Left ventricle myocardium inferior (tissue), 1 donor: ENCODE data around the gene SQOR. TPM values are rescaled to one million over a fixed set of nuclear protein-coding genes. Genes with fewer than 3 reads are reported as not detected.

Source experiments
- DNase-seq: peaks from one replicate; pipeline ENCODE4 v3.0.0-alpha.2; 2020
- H3K27ac ChIP-seq: fragments of 200-600 bp; replicated peaks from 2 replicates; pipeline ENCODE4 v1.8.0; 2021
- H3K27me3 ChIP-seq: fragments of 200-600 bp; 2 replicates; pipeline ENCODE4 v1.8.0; 2021; ENCODE audit warnings: low read depth
- H3K36me3 ChIP-seq: fragments of 200-600 bp; 2 replicates; pipeline ENCODE4 v1.8.0; 2021
- H3K4me1 ChIP-seq: fragments of 200-600 bp; 2 replicates; pipeline ENCODE4 v1.8.0; 2021
- H3K4me3 ChIP-seq: fragments of 200-600 bp; 2 replicates; pipeline ENCODE4 v1.8.0; 2021; ENCODE audit warnings: mild to moderate bottlenecking, moderate library complexity
- H3K9me3 ChIP-seq: fragments of 200-600 bp; replicated peaks from 2 replicates; pipeline ENCODE4 v1.8.0; 2021
- intact Hi-C: fragments of 100-400 bp; cut with micrococcal nuclease; formaldehyde crosslinking; loops from one replicate; pipeline ENCODE4 v1.11.0; 2022
- total RNA-seq: library from RNA; stranded (reverse); fragmentation: NEBNext Ultra II Directional; extraction: Animal tissue kit (Norgen Biotek cat#: 25700); gene quantifications from one replicate; pipeline ENCODE4 v1.2.1, GENCODE V29; 2021
- TF ChIP-seq, protein P1 (sequence below): fragments of 200-600 bp; IDR thresholded peaks from 2 replicates; pipeline ENCODE4 v1.8.0; 2021; ENCODE audit warnings: antibody characterized with exemption, mild to moderate bottlenecking, borderline replicate concordance
- donor health status: DM: no; HTN: yes; CAD: no; lungs with severe emphysema.

Gene SQOR
- total RNA-seq, 1 donor from 2014 or later: 16.5 TPM

DNA sequence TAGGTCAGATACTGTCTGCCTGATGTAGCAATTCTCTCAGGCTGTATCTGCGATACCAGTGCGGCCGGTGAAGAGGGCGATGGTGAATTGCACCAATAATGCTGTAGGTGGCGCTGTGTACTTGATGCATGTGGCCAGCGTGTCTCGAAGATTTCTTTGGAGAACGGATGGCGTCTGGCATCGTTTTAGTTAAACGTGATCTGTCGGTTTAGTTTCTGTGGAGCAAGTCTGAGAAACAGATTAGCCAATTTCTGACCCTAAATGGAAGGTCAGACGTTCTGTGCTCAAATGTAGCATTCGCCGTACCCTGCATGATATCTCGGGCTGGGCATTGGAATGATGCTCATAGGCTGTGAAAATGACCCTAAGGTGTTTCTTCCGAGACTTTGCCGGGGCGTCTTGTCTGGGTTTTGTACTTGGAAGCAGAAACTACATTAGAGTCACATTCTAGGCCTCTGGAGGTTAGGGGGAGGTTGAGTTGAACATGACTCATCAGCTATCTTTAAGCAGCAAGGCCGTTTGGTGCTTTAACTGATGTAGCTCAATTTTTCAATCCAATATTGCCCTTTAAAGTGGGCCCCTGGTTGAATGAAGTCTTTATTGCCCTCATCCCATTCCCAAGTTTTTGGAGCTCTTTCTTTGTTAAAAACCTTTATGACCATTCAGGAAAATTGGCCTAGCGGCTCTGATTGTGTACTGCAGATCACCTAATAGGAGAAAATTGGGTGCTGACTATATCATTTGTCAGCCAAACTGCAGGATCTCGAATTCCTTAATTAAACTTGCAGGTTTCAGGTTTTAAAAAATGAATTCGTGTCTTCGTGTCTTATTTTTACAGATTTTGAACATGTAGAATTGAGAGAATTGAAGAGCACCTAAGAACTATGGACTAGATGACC lies 80.0 kb downstream of the SQOR start:
- Histone ChIP-seq H3K36me3 (no peaks in the 10 kb centered on the region), H3K9me3 (no peaks in the 10 kb centered on the region), H3K27me3 (peaks cover 4% of the 10 kb centered on the region), H3K27ac (no peak overlapping the region), H3K4me3 (peak overlapping the region; percentile 24), H3K4me1 (peaks cover 14% of the 10 kb centered on the region)
- DNase-seq: peak; percentile 49
- TF ChIP-seq, protein P1, sequence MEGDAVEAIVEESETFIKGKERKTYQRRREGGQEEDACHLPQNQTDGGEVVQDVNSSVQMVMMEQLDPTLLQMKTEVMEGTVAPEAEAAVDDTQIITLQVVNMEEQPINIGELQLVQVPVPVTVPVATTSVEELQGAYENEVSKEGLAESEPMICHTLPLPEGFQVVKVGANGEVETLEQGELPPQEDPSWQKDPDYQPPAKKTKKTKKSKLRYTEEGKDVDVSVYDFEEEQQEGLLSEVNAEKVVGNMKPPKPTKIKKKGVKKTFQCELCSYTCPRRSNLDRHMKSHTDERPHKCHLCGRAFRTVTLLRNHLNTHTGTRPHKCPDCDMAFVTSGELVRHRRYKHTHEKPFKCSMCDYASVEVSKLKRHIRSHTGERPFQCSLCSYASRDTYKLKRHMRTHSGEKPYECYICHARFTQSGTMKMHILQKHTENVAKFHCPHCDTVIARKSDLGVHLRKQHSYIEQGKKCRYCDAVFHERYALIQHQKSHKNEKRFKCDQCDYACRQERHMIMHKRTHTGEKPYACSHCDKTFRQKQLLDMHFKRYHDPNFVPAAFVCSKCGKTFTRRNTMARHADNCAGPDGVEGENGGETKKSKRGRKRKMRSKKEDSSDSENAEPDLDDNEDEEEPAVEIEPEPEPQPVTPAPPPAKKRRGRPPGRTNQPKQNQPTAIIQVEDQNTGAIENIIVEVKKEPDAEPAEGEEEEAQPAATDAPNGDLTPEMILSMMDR: peak; percentile 94
- intact Hi-C loops: loop anchor here (2.0 kb wide), 1 partner anchor 76 kb away; no protein-coding TSS in a partner anchor

DNA sequence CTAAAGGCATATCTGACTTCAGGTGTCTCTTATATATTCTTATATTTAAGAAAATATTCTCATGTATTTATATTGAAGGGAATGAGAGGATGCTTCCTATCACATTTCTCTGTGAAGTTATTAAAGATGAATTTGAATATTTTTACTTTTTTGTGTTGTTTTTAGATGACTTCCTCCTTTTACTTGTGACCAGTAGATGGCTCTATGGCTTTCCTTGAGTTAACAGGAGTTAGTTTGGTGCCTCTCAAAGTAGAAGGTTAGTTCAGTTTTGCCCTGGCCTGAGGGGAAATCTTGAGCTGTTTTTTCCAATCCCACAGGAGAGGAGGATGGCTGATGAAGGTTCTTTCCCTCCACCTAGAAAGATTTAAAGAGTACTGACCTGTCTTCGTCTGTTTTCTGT lies 80.7 kb downstream of the SQOR start:
- Histone ChIP-seq H3K27me3 (peaks cover 4% of the 10 kb centered on the region), H3K4me3 (no peak overlapping the region), H3K9me3 (no peaks in the 10 kb centered on the region), H3K36me3 (no peaks in the 10 kb centered on the region), H3K27ac (no peak overlapping the region), H3K4me1 (peaks cover 12% of the 10 kb centered on the region)
- no peak for DNase-seq
- TF ChIP-seq, protein P1: peak; percentile 48
- intact Hi-C loops: loop anchor here (2.0 kb wide), 1 partner anchor 75 kb away; no protein-coding TSS in a partner anchor

DNA sequence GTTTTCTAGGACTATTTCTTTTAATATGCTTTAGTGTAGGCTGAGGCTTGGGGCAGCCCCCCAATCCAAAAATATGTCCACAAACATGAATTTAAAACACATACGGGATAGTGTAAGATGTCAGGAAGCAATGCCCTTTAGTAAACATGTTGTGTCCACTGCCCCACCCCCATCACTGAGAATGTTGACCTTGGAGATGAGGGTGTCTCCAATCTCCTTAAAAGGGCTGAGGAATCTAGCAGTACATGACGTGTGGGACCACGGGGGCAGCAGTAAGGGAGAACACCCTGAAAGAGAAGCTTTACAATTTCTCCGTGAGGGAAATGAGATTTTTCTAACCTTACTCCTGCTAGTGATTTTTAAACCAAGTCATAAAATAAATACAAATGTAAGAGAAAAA lies 84.7 kb downstream of the SQOR start:
- intact Hi-C loops: no loop called here
- Histone ChIP-seq H3K9me3 (no peaks in the 10 kb centered on the region), H3K27me3 (no peaks in the 10 kb centered on the region), H3K27ac (no peak overlapping the region), H3K4me3 (no peak overlapping the region), H3K4me1 (peaks cover 10% of the 10 kb centered on the region), H3K36me3 (no peaks in the 10 kb centered on the region)
- TF ChIP-seq, protein P1: no peak
- no peak for DNase-seq

DNA sequence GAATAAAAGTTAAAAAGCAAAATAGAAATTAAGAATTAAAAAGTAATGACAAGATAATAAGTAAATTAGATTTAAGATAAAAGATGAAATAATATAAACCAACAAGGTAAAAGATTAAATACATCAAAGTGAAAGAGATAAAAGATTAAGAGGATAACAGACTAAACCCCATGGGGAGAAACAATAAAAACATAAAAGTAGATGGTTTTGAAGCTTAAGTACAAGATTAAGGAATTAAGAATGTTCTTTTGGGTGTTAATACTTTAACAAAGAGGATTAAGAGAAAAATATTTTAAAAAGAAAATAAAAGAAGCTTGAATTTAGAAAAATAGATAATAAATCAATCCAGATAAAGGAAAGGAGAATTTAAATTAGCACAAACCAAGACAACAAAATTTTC lies 85.4 kb downstream of the SQOR start:
- H3K4me3 ChIP-seq: no peak overlapping the region
- intact Hi-C loops: no loop called here
- TF ChIP-seq, protein P1: no peak

DNA sequence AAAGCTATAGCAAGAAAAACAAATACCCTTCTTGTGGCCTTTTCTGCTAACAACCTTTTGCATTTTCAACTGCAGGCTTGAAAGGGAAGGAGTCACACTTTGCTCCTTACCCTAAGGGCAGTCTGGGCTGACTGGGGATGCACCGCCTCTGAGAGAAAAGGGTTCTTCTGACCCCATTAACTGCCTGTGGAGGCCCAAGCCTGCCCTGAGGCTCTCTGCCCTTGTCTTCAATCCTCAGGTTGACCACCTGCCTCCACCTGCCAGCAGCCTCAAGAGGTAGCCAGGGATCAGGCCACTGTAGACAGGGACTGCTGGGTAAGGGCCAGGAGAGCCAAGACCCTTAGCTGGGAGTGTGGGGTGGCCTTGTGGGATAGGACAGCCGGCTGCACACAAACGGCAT lies 93.8 kb downstream of the SQOR start:
- H3K4me3 ChIP-seq: no peak overlapping the region
- peaks cover 18% of the 10 kb centered on the region for H3K4me1 ChIP-seq
- no peaks in the 10 kb centered on the region for H3K27me3 ChIP-seq
- DNase-seq: no peak
- no peaks in the 10 kb centered on the region for H3K9me3 ChIP-seq
- TF ChIP-seq, protein P1: no peak
- intact Hi-C loops: no loop called here
- no peak overlapping the region for H3K27ac ChIP-seq
- no peaks in the 10 kb centered on the region for H3K36me3 ChIP-seq

More for the DNA sequence above, 85.4 kb downstream of the SQOR start:
- Histone ChIP-seq H3K36me3 (no peaks in the 10 kb centered on the region), H3K27me3 (no peaks in the 10 kb centered on the region), H3K9me3 (no peaks in the 10 kb centered on the region), H3K4me1 (peaks cover 4% of the 10 kb centered on the region), H3K27ac (no peak overlapping the region)
- no peak for DNase-seq
